ENCODE data around the gene CACNA1C.

DNA sequence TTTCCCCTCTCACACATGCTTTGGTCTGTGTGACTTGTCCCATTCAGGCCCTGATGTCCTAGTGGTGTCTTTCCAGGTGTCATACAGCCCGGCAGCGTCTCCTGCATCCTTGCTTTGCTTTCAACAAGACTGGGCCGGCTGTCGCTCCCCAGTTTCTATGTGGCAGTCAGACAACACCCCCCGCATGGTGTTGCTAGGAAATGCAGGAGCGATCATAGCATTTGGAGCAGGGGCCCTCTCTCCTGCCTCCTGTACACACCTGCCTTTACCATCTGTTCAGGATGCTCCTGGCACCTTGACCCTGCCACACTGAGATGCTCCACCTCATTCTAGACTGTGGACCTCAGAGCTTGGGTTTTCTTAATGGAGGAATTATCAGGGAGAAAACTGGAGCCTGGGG lies 29.5 kb downstream of the CACNA1C start:
- TF ChIP-seq, protein P1, sequence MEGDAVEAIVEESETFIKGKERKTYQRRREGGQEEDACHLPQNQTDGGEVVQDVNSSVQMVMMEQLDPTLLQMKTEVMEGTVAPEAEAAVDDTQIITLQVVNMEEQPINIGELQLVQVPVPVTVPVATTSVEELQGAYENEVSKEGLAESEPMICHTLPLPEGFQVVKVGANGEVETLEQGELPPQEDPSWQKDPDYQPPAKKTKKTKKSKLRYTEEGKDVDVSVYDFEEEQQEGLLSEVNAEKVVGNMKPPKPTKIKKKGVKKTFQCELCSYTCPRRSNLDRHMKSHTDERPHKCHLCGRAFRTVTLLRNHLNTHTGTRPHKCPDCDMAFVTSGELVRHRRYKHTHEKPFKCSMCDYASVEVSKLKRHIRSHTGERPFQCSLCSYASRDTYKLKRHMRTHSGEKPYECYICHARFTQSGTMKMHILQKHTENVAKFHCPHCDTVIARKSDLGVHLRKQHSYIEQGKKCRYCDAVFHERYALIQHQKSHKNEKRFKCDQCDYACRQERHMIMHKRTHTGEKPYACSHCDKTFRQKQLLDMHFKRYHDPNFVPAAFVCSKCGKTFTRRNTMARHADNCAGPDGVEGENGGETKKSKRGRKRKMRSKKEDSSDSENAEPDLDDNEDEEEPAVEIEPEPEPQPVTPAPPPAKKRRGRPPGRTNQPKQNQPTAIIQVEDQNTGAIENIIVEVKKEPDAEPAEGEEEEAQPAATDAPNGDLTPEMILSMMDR (IDR thresholded peaks at IDR 0.05), result no peak
- TF ChIP-seq POLR2A (IDR thresholded peaks at IDR 0.05), result no peak
